HL-60/S4 treated with retinoic acid at 250 ng/mL for 4 days and 3 days (cell line): ENCODE results near the gene SEMA6C.
"Not testable (repeated sequence)": the region's sequence is repeated elsewhere in the genome, so short reads cannot be mapped to it uniquely, and the experiment has no call there.

Experiments
- in situ Hi-C: fragments of 300-500 bp; cut with MboI; formaldehyde crosslinking; loops from 2 replicates; pipeline ENCODE4 v1.7.0; 2022; ENCODE audit warnings: low sequenced_read_pairs

SEMA6C gene

GRCh38 chr1:151130987-151131586, 15.3 kb downstream of the SEMA6C start:
- in situ Hi-C loops, result no loop called here

DNA sequence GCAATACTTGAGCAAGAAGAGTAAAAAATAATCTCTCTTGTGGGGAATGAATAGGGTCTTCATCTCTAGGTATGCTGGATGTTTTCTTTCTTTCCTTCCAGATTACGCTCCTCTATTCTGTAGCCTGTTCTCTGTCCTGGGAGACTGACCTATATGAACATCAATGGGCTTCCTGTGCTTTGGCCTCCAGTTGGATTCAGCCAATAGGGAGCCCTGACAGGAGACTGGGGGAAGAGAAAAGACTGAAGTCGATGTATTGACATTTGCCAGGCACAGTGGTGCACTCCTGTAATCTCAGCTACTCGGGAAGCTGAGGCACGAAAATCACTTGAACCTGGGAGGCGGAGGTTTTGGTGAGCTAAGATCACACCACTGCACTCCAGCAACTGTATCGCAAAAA, 17.6 kb downstream of the SEMA6C start:
- in situ Hi-C loops, result no loop called here

DNA sequence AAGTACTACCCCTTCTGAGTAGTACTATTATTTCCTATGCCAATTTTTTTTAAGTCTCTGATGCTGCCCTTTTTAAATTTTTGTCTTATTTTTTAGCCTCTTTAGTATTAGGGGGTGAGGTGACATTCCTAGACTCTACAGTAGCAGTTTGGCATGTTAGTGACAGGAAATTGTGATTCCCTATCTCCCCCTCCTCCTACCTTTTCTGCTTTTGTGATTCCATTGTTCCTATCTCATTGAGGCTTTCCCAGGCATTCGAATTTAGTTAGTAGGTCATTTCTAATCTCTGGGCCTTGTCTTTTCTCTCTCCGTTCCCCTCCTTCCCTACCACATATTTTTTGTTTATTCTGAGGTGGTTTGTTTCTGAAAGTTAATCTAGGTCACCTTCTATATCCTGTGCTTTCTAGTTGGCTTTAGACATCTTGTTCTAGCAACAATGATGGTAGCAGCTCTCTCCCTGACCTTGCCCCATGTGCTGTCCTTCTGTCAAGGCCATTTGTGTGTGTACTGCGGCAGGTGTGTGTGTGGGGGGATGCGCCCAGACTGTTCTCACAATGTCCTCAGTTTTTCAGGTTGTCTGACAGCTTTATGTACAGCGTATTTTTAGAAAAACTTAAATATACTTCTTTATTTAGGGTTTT, 21.5 kb downstream of the SEMA6C start:
- in situ Hi-C loops, result no loop called here

- in situ Hi-C loops, result no loop called here
Measured at GRCh38 chr1:151113877-151114276, 32.6 kb downstream of the SEMA6C start.

GRCh38 chr1:151108331-151108730, 38.1 kb downstream of the SEMA6C start:
- in situ Hi-C loops, result no loop called here

DNA sequence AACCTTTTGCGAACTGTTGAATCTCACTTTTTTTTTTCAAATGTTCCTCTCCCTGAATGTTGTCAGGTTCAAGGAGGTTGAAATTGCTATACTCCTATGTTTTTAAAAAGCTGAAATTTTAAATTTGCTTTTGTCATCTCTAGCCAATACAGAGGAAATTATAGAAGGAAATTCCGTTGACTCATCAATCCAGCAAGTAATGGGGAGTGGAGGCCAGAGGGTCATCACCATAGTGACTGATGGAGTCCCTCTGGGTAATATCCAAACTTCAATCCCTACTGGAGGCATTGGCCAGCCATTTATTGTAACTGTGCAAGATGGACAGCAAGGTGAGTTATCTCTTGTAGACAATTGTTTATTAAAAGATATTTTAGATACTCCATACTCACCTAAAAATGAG, 39.5 kb downstream of the SEMA6C start:
- in situ Hi-C loops, result no loop called here

- in situ Hi-C loops, result no loop called here
Measured at GRCh38 chr1:151104630-151105029, 41.8 kb downstream of the SEMA6C start.

DNA sequence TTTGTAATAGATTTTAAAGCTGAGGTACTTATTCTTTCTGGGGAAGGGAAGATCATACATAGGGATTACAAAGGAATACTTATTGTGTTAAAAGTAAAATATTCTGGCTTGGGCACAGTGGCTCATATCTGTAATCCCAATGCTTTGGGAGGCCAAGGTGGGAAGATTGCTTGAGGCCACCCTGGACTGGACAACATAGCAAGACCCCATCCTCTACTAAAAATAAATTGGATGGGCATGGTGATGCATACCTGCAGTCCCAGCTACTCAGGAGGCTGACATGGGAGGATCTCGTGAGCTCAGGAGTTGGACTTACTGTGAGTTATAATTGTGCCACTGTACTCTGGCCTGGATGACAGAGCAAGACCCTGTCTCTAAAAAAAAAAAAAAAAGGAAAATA, 48.3 kb downstream of the SEMA6C start:
- in situ Hi-C loops, result no loop called here

DNA sequence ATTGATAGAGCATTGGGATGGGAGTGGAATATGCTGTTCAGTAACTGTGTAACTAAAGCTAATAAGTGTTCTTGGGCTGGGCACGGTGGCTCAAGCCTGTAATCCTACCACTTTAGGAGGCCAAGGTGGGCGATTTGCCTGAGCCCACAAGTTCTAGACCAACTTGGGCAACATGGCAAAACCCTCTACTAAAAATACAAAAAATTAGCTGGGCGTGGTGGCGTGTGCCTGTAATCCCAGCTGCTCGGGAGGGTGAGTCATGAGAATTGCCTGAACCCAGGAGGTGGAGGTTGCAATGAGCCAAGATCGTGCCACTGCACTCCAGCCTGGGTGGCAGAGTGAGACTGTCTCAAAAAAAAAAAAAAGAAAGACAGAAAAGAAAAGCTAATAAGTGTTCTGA, 49.0 kb downstream of the SEMA6C start:
- in situ Hi-C loops, result not testable (repeated sequence)

DNA sequence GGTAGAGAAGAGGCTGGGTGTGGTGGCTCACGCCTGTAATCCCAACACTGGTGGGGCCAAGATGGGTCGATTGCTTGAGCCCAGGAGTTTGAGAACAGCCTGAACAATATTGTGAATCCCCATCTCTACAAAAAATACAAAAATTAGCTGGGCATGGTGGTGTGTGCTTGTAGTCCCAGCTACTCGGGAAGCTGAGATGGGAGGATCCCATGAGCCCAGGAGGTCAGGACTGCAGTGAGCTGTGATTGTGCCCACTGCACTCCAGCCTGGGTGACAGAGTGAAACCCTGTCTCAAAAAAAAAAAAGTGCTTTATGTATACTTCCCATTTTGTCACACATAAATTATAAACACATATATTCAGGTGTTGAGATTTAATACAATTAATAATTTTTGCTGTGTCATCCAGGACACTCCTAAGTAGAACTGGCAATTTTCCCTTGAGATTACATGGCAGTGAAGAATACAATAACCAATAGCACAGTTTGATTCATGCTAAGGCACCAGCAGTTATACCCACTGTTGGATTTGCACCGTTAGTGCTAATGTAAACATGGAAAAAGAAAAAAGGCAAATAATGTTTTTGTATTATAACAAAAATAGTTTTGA, 60.4 kb downstream of the SEMA6C start:
- in situ Hi-C loops, result no loop called here
